Keratinocyte (primary cell): ENCODE measurements around the gene KCNMA1. TPM values are rescaled to one million over a fixed set of nuclear protein-coding genes. Genes with fewer than 3 reads are reported as not detected.

Source experiments
- DNase-seq: peaks from one replicate; pipeline ENCODE4 v3.0.0-alpha.2; 2011; ENCODE audit warnings: low read depth, missing footprints, low spot score
- FAIRE-seq: peaks from 2 replicates; lab custom pipeline; 2011; peaks lifted over from hg19 to GRCh38; lab: Jason Lieb, UNC
- H2AFZ ChIP-seq: 2 replicates; pipeline ENCODE4 v1.6.0; 2012; ENCODE audit warnings: low read length, control low read depth, inconsistent platforms; ENCODE audit not compliant: control insufficient read depth
- H3K27ac ChIP-seq: 2 replicates; pipeline ENCODE4 v1.5.1; 2011; ENCODE audit warnings: low read length; ENCODE audit not compliant: control insufficient read depth, insufficient read depth
- H3K27me3 ChIP-seq: 3 replicates; pipeline ENCODE4 v1.6.0; 2011; ENCODE audit warnings: low read length; ENCODE audit not compliant: control insufficient read depth, insufficient read depth; ENCODE audit errors: extremely low read depth
- H3K36me3 ChIP-seq, 2 experiments: 2 replicates in 1 of 2; 3 replicates in 1 of 2; pipeline ENCODE4 v1.5.1; 2011; ENCODE audit warnings: low read length in 2 of 2, mild to moderate bottlenecking in 1 of 2; ENCODE audit not compliant: control insufficient read depth in 2 of 2, insufficient read depth in 2 of 2; ENCODE audit errors: extremely low read depth in 1 of 2
- H3K4me1 ChIP-seq: 3 replicates; pipeline ENCODE4 v1.5.1; 2011; ENCODE audit warnings: low read length; ENCODE audit not compliant: control insufficient read depth, insufficient read depth; ENCODE audit errors: extremely low read depth
- H3K4me2 ChIP-seq: 3 replicates; pipeline ENCODE4 v1.6.0; 2011; ENCODE audit warnings: low read depth, low read length; ENCODE audit not compliant: control insufficient read depth, insufficient read depth; ENCODE audit errors: extremely low read depth
- H3K4me3 ChIP-seq, 3 experiments: fragments of 200-600 bp in 1 of 3; sonication (generic) in 1 of 3; 2 replicates in 2 of 3; 3 replicates in 1 of 3; pipeline ENCODE4 v1.5.1; 2011 to 2016; ENCODE audit warnings: low read length in 3 of 3, mild to moderate bottlenecking in 3 of 3, control low read depth in 2 of 3, inconsistent platforms in 1 of 3, low read depth in 1 of 3, mixed read lengths in 1 of 3, mixed run types in 1 of 3, moderate library complexity in 1 of 3; ENCODE audit not compliant: control insufficient read depth in 2 of 3, insufficient read depth in 2 of 3; ENCODE audit errors: extremely low read depth in 1 of 3
- H3K79me2 ChIP-seq: 2 replicates; pipeline ENCODE4 v1.6.0; 2012; ENCODE audit warnings: low read length; ENCODE audit not compliant: control insufficient read depth, insufficient read depth
- H3K9ac ChIP-seq: 3 replicates; pipeline ENCODE4 v1.6.0; 2011; ENCODE audit warnings: low read length; ENCODE audit not compliant: control insufficient read depth, insufficient read depth; ENCODE audit errors: extremely low read depth
- H3K9me1 ChIP-seq: 3 replicates; pipeline ENCODE4 v1.6.0; 2011; ENCODE audit warnings: low read length; ENCODE audit not compliant: control insufficient read depth, insufficient read depth; ENCODE audit errors: extremely low read depth
- H3K9me3 ChIP-seq: 2 replicates; pipeline ENCODE4 v1.5.1; 2012; ENCODE audit warnings: low read depth, low read length; ENCODE audit not compliant: control insufficient read depth
- H4K20me1 ChIP-seq: 3 replicates; pipeline ENCODE4 v1.6.0; 2011; ENCODE audit warnings: low read length; ENCODE audit not compliant: control insufficient read depth, insufficient read depth; ENCODE audit errors: extremely low read depth
- CTCF ChIP-seq, 3 experiments: IDR thresholded peaks in 1 of 3; conservative IDR thresholded peaks in 1 of 3; optimal IDR thresholded peaks in 1 of 3; 2 replicates in 2 of 3; 3 replicates in 1 of 3; pipeline versions ENCODE3 to v1.5.1; 2011; ENCODE audit warnings: low read length in 3 of 3, mild to moderate bottlenecking in 3 of 3, moderate library complexity in 2 of 3, control low read depth in 1 of 3, inconsistent platforms in 1 of 3; ENCODE audit not compliant: insufficient read depth in 2 of 3; ENCODE audit errors: extremely low read depth in 1 of 3
- EZH2 ChIP-seq: IDR thresholded peaks from one replicate; pipeline ENCODE4 v1.6.1; 2012; ENCODE audit warnings: inconsistent platforms, mild to moderate bottlenecking, low read length, moderate library complexity
- dilution Hi-C: fragments of 300-500 bp; cut with MboI; formaldehyde crosslinking; loops from one replicate; pipeline ENCODE4 v1.7.0; 2020; ENCODE audit warnings: low sequenced_read_pairs; ENCODE audit not compliant: extremely low pct_ligation_motif_present
- polyA plus RNA-seq, 5 experiments: library from polyadenylated mRNA; depleted of rRNA in 3 of 5; stranded (reverse) in 3 of 5; stranded (forward) in 1 of 5; unstranded in 1 of 5; fragments of >200 nt; gene quantifications; 1 replicate in 1 of 5; 2 replicates in 3 of 5; 3 replicates in 1 of 5; pipeline versions ENCODE4 v1.2.1 to v1.2.3, GENCODE V29; 2011 to 2012; ENCODE audit warnings: missing spikeins in 2 of 5, low read depth in 1 of 5, low replicate concordance in 1 of 5

KCNMA1 gene
- polyA plus RNA-seq, 1 donor (not counting 4 experiments of a cell fraction or from before 2014, with no cell fraction given) = 6.3 TPM

DNA sequence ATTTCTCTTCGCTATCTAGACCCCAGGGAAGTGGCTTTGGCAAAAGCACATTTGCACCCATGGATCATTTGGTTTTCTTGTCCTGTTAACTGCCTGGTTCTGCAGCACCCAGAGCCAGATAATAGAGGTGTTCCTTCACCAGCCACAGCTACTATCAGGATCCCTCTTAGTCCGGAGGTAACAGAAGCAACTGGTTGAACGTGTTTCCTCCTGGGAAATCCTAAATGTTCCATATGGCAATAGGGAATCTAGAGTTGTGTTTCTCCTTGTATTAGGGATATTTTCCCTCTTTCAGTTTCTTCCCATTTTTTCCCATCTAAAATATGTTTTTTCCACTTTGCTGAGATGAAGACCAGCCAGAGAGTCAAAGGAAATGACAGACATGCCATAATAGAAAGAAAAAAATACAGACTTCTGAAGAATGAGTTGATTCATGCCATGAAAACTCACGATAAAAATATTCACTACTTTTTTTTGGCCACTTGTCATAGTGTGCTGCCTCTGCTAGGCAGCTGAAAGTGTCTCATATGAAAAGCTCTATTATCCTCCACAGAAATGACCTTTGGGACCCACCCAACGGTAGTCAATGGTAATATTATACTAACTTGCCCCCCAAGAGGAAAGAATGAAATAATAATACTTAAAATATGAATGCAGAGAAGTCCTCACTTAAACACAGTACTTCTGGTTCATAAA is 472.8 kb downstream of the KCNMA1 start:
- Histone ChIP-seq H3K4me3 (peak overlapping the region in 1 of 3 experiments; percentile 7), H3K27ac (peak overlapping the region; percentile 83), H3K4me2 (peak overlapping the region; percentile 81), H3K27me3 (no peaks in the 10 kb centered on the region), H3K79me2 (no peaks in the 10 kb centered on the region), H3K36me3 (no peaks in the 10 kb centered on the region), H3K4me1 (peaks cover 43% of the 10 kb centered on the region), H3K9ac (peak overlapping the region; percentile 17), H4K20me1 (no peaks in the 10 kb centered on the region), H2AFZ (no peak overlapping the region), H3K9me3 (no peaks in the 10 kb centered on the region), H3K9me1 (no peaks in the 10 kb centered on the region)
- dilution Hi-C loops = no loop called here
- DNase-seq = no peak
- TF ChIP-seq CTCF (optimal IDR thresholded peaks at IDR 0.05 in 1 of 3, IDR thresholded peaks at IDR 0.05 in 1 of 3, conservative IDR thresholded peaks at IDR 0.05 in 1 of 3; ENCODE audit: extremely low read depth in 1 of 3, insufficient read depth in 2 of 3, low read length in 3 of 3) = no peak
- TF ChIP-seq EZH2 = no peak
- FAIRE-seq = no peak

DNA sequence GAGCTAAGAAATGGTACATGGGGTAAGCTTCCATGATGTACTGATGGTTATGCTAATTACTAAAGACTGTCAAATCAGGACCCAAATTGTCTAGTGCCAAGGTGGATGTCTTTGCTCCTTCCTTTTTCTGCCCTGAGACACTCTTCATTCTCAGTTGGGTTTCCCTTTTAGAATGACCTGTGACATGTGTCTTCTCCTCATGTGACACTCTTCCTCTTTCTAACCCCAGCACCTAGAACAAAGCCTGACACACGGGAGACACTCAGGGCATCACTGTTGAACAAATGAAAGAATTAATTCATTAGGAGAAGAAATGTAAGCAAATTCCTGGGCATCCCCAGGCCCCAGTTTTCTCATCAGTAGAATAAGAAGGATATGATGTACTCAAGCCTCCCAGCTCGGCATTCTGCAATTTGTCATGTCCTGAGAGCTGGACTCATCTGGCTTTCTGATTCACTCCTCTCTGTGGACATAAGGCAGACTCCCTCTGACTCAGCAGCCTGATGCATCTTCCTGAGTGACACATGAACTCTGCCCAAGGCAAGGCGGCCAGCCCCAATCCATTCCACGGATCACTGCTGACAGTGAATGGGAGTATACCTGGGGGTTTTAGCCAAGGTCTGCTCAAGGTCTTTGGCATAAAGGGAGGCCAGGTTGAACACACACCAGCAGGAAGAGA is 473.8 kb downstream of the KCNMA1 start:
- Histone ChIP-seq H3K9me3 (no peaks in the 10 kb centered on the region), H3K27me3 (no peaks in the 10 kb centered on the region), H3K9me1 (no peaks in the 10 kb centered on the region), H2AFZ (no peak overlapping the region), H3K4me2 (peak overlapping the region; percentile 81), H3K4me3 (peak overlapping the region in 1 of 3 experiments; percentile 7), H3K79me2 (no peaks in the 10 kb centered on the region), H3K9ac (peak overlapping the region; percentile 24), H4K20me1 (no peaks in the 10 kb centered on the region), H3K27ac (peak overlapping the region; percentile 83), H3K4me1 (peaks cover 43% of the 10 kb centered on the region), H3K36me3 (no peaks in the 10 kb centered on the region)
- FAIRE-seq = peak; percentile 96
- TF ChIP-seq EZH2 = no peak
- TF ChIP-seq CTCF (optimal IDR thresholded peaks at IDR 0.05 in 1 of 3, IDR thresholded peaks at IDR 0.05 in 1 of 3, conservative IDR thresholded peaks at IDR 0.05 in 1 of 3; ENCODE audit: extremely low read depth in 1 of 3, insufficient read depth in 2 of 3, low read length in 3 of 3) = no peak
- DNase-seq = peak; percentile 91
- dilution Hi-C loops = no loop called here
